Measurements from ENCODE around the gene KCNS1. TPM values are rescaled to one million over a fixed set of nuclear protein-coding genes. Genes with fewer than 3 reads are reported as not detected.

The KCNS1 gene
- total and polyA plus RNA-seq, 2 of the 8 experiments (the other 6 are each of a cell fraction or from before 2014, with no cell fraction given) = 1.4 to 1.8 TPM

DNA sequence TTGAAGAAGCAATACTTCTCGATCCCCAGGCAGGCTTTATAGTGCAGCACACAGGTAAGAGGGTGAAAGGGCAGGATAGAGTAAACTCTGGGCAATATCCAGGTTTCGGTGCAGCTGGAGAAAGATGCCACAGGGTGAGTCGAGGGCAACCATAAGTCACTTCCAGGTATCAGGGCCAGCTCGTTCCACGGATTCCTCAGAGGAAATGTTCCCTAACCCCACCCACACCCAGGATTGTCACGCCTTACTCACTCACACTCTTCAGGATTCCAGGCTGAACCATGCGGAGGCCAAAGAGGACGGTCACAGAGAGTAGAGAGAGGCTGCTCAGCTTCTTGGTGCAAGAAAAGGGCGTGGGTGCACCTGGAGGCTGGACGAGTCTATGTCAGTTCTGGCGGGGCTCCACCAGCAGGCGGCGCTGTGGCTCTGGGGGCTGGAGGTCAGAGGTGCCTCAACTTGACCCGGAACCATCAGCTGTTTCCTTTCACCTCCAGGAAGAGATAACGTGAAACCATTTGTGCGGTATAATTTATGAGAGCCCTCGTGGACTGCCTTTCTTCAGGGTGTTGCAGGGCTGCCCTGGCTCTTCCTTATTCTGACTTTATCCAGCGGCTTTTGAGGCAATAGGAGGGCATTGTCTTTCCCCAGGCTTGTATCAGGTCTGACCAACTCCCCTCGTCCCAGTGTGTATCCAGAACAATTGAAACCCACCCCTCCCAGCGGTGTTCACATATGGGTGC lies 37.8 kb upstream of the KCNS1 start (continued):
- TF ChIP-seq RNF2 (IDR thresholded peaks at IDR 0.05; ENCODE audit: borderline replicate concordance, low read depth, low read length, missing control alignments, poor library complexity, severe bottlenecking) (no peak), SIX5 (IDR thresholded peaks at IDR 0.05; ENCODE audit: low read depth, low read length) (no peak)
